Measurements from ENCODE around the gene CDK16.

- TF ChIP-seq CTCF (IDR thresholded peaks at IDR 0.05) (no peak), USF1 (IDR thresholded peaks at IDR 0.05; ENCODE audit: borderline replicate concordance, low read depth) (no peak), MEF2A (IDR thresholded peaks at IDR 0.05; ENCODE audit: borderline replicate concordance, low read depth) (no peak)
Observed at GRCh38 chrX:47248576-47248975, 30.1 kb downstream of the CDK16 start.

All from SK-N-SH (cell line).